Measurements from ENCODE around the gene IFI27L1. TPM values are rescaled to one million over a fixed set of nuclear protein-coding genes. Genes with fewer than 3 reads are reported as not detected.

Gene IFI27L1
- total RNA-seq, 1 experiment from 2014 or later, result 26.0 TPM

DNA sequence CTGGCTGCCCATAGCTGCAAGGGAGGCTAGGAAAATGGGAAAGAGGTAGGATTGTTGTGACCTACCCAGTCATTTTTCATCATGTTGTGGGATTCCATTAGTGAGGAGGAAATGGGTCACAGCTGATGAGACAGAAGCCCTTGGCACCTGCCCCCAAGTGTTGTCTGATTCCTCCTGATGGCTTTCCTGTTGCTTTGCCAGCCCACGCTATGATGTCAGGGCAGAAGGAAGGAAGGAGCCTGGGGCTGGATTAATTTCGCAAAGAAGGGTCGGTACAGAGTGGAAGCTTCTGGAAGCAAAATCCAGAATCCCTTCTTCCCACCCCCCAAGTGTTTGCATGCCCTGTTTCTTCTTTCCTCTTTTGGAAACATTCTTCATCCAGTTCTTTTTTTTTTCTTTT is 46.2 kb upstream of the IFI27L1 start:
- Histone ChIP-seq H3K79me2 (ENCODE audit: insufficient read depth, low read length) (no peaks in the 10 kb centered on the region), H3K27me3 (ENCODE audit: insufficient read depth, low read length) (no peaks in the 10 kb centered on the region), H3K9me2 (ENCODE audit: insufficient read depth) (no peaks in the 10 kb centered on the region), H3K4me2 (ENCODE audit: low read length) (no peak overlapping the region), H4K20me1 (ENCODE audit: insufficient read depth) (no peaks in the 10 kb centered on the region), H2AFZ (ENCODE audit: low read depth, low read length, poor library complexity, severe bottlenecking) (no peak overlapping the region), H3K9me3 (ENCODE audit: control insufficient read depth in 1 of 2, insufficient read depth in 1 of 2, low read depth in 1 of 2, low read length in 2 of 2) (peaks cover 0 to 4% of the 10 kb centered on the region in 2 experiments; a peak in 1 of 4 replicates), H3K4me3 (replicated peaks in 1 of 2; ENCODE audit: low read depth in 1 of 2, low read length in 2 of 2) (no peak overlapping the region), H3K36me3 (ENCODE audit: control insufficient read depth in 1 of 2, insufficient read depth in 2 of 2, low read length in 2 of 2) (no peaks in the 10 kb centered on the region), H3K27ac (ENCODE audit: low read depth, low read length) (no peak overlapping the region), H3K9ac (ENCODE audit: low read length) (no peak overlapping the region), H3K4me1 (ENCODE audit: control insufficient read depth in 1 of 2, insufficient read depth in 2 of 2, low read length in 2 of 2) (peaks cover 3 to 20% of the 10 kb centered on the region in 2 experiments; a peak in 3 of 4 replicates)
- ATAC-seq (no peak), DNase-seq (ENCODE audit: low read depth, low spot score) (no peak)
- POLR2A ChIA-PET, result no interaction called here
- TF ChIP-seq, protein P1, sequence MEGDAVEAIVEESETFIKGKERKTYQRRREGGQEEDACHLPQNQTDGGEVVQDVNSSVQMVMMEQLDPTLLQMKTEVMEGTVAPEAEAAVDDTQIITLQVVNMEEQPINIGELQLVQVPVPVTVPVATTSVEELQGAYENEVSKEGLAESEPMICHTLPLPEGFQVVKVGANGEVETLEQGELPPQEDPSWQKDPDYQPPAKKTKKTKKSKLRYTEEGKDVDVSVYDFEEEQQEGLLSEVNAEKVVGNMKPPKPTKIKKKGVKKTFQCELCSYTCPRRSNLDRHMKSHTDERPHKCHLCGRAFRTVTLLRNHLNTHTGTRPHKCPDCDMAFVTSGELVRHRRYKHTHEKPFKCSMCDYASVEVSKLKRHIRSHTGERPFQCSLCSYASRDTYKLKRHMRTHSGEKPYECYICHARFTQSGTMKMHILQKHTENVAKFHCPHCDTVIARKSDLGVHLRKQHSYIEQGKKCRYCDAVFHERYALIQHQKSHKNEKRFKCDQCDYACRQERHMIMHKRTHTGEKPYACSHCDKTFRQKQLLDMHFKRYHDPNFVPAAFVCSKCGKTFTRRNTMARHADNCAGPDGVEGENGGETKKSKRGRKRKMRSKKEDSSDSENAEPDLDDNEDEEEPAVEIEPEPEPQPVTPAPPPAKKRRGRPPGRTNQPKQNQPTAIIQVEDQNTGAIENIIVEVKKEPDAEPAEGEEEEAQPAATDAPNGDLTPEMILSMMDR (IDR thresholded peaks at IDR 0.05 in 2 of 3, conservative IDR thresholded peaks at IDR 0.05 in 1 of 3; ENCODE audit: borderline replicate concordance in 1 of 3, insufficient read depth in 1 of 3, low read depth in 2 of 3, low read length in 2 of 3), result no peak
- TF ChIP-seq RAD21 (IDR thresholded peaks at IDR 0.05; ENCODE audit: low read depth), result no peak
- no peak for TF ChIP-seq YY1 (IDR thresholded peaks at IDR 0.05; ENCODE audit: extremely low read depth, insufficient replicate concordance, low read depth, low read length)
- no peak for TF ChIP-seq SP1 (IDR thresholded peaks at IDR 0.05; ENCODE audit: low read depth)
- no peak for TF ChIP-seq ZFX (IDR thresholded peaks at IDR 0.05)
- BruUV-seq (replicated peaks), result no TSS peak
- intact Hi-C loops (cut with micrococcal nuclease), result no loop called here
- RAD21 ChIA-PET (ENCODE audit: low non-redundant PET in 1 of 2, low total read pairs in 2 of 2, uncharacterized antibody in 2 of 2, unreplicated experiment in 2 of 2), result no interaction called here
- CTCF ChIA-PET, result interaction anchor here (0.8 to 2.8 kb wide), 4 partner anchors 7 to 842 kb away, joined by 3 to 19 read pairs (median 14); no protein-coding TSS in a partner anchor

Data from HCT116 (cell line).